Cardiac fibroblast (primary cell): ENCODE data around the gene TMEM74B.

Experiments
- DNase-seq, 2 donors: peaks; one replicate each; pipeline versions ENCODE4 v3.0.0 to v3.0.0-alpha.2; 2010; ENCODE audit warnings: low read depth in 2 of 2
- H3K4me3 ChIP-seq, 2 donors: replicated peaks in 1 of 2; 1 replicate in 1 of 2; 2 replicates in 1 of 2; pipeline ENCODE4 v1.5.1; 2011; ENCODE audit warnings: low read depth in 2 of 2, low read length in 2 of 2, mild to moderate bottlenecking in 2 of 2, moderate library complexity in 1 of 2
- TF ChIP-seq, protein P1 (sequence below): IDR thresholded peaks from one replicate; pipeline ENCODE4 v1.5.1; 2011; ENCODE audit warnings: low read depth, mild to moderate bottlenecking, low read length, inconsistent platforms

Gene TMEM74B

DNA sequence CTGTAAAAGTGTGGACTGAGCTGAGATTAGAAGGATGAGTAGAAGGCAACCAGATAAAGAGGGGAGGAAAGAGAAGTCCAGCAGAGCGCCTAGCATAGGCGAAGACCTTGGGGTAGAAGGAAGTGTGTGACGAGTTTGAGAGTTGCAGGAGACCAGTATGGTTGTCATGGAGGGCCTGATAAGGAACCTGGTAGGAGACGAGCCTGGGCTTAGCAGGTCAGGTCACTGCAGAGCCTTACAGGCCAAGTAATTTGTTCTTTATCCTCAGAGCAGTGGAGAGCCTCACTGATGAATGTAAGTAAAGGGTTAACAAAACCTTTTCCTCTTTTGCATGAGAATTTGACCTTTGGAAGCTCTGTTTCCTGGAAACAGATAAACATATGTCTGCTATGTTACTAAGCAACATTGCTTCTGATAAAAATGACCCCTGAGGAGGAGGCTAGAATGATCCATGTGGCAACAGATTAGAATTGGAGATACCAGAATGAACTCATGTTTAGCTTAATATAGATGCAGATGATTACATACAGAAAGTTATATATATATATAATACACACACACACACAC, 2.9 kb upstream of the TMEM74B start:
- H3K4me3 ChIP-seq, result no peak overlapping the region
- DNase-seq, result peak in 1 of 2 donors; percentile 25
- TF ChIP-seq, protein P1, sequence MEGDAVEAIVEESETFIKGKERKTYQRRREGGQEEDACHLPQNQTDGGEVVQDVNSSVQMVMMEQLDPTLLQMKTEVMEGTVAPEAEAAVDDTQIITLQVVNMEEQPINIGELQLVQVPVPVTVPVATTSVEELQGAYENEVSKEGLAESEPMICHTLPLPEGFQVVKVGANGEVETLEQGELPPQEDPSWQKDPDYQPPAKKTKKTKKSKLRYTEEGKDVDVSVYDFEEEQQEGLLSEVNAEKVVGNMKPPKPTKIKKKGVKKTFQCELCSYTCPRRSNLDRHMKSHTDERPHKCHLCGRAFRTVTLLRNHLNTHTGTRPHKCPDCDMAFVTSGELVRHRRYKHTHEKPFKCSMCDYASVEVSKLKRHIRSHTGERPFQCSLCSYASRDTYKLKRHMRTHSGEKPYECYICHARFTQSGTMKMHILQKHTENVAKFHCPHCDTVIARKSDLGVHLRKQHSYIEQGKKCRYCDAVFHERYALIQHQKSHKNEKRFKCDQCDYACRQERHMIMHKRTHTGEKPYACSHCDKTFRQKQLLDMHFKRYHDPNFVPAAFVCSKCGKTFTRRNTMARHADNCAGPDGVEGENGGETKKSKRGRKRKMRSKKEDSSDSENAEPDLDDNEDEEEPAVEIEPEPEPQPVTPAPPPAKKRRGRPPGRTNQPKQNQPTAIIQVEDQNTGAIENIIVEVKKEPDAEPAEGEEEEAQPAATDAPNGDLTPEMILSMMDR, result no peak

- DNase-seq, result no peak
- TF ChIP-seq, protein P1, result no peak
Measured at GRCh38 chr20:1186367-1186991, 1.7 kb upstream of the TMEM74B start.

DNA sequence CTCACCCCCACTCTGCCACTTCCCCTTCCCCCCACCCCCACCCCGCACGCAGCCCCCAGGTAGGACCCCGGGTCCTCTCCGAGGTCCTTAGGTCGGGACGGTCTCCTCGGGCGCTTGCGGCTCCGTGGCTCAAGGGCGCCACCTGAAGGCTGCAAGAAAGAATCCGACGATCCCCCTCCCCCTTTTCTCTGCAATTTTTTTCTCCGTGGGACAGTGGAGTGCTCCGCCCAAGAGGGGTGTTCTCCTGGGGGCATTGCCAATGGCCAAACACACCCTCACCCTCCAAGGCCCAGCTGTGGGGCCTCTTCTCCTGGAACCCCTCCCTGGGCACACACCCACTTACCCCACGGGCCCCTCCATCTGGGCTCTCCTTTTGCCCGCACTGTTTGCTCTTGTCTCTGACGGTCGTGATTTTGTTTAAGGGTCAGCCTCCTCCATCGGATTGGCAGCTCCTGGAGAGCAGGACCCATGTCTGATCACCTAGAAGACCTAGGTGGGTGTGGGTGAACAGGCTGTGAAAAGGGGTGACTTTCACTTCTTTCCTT, 1.1 kb upstream of the TMEM74B start:
- TF ChIP-seq, protein P1, result peak; percentile 77
- H3K4me3 ChIP-seq, result peak overlapping the region in 1 of 2 donors; percentile 52
- peak; percentile 51 for DNase-seq

More at GRCh38 chr20:1186367-1186991, 1.7 kb upstream of the TMEM74B start:
- no peak overlapping the region for H3K4me3 ChIP-seq

- H3K4me3 ChIP-seq, result peak overlapping the region; percentile 37 to 52
- TF ChIP-seq, protein P1, result no peak
- no peak for DNase-seq
Measured at GRCh38 chr20:1185316-1185741, 548 bp upstream of the TMEM74B start.

DNA sequence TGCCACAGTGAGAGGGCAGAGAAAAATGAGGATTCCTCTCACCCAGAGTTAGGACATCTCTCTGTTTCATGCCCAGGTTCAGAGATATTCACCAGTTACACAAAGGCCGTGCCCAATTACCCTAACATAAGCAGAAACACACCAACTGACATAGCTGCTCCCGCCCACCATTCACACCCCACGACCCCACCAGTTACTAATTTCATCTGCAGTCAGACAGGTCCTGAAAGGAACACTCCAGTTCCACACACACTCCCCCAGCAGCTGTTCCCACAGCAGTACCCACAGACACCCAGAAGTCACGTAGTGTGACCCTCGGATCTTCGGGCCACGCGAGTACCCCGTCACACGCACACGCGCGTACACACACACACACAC, 532 bp downstream of the TMEM74B start:
- DNase-seq, result no peak
- TF ChIP-seq, protein P1, result no peak
- no peak overlapping the region for H3K4me3 ChIP-seq

GRCh38 chr20:1183153-1183552, 1.6 kb downstream of the TMEM74B start:
- DNase-seq, result no peak
- TF ChIP-seq, protein P1, result no peak
- H3K4me3 ChIP-seq, result no peak overlapping the region

DNA sequence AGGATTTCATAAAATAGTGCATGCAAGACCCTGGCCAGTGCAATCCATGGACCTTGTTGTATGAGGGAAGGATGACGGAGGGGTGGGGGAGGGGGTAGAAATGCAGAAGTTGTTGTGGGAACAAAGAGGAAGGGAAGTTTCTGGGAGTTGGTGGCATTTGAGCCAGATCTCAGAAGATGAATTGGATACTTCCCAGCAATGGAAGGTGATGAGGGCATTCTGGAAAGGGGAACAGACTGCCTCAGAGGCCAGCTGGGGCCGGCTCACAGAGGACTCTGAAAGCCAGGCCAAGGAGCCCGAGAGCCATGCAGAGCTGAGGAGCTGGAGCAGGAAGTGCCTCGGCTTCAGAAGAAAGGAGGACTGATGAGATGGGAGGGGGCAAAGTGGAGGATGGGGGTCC, 2.7 kb downstream of the TMEM74B start:
- DNase-seq, result no peak
- TF ChIP-seq, protein P1, result no peak
- H3K4me3 ChIP-seq, result no peak overlapping the region
